Measurements from ENCODE around the gene FAS.

Gene FAS

DNA sequence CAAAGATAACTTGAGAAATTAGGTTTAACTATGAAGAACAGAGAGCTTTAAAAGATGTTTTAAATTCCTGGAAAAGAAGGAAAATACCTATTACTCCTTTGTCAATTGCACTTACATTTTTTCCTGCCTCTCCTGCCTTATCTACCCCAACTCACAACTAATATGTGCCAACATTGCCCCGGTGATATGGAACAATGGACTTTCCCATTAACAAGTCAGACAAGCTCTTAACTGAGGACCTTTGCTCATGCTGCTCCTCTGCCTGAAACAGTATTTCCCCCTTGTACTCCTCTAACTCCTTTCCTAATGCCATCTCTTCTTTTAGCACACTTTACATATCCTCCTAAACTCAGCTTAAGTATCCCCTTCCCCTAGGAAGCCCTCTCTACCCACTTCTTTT lies 33.2 kb upstream of the FAS start:
- H3K4me3 ChIP-seq (ENCODE audit: low read depth, low read length), result no peak overlapping the region
- H3K9me3 ChIP-seq, result no peaks in the 10 kb centered on the region
- DNase-seq, result no peak
- H3K36me3 ChIP-seq, result no peaks in the 10 kb centered on the region
- no peak for TF ChIP-seq CTCF (IDR thresholded peaks at IDR 0.05; ENCODE audit: low read depth, low read length)
- H3K4me1 ChIP-seq, result peaks cover 7% of the 10 kb centered on the region
- H3K27me3 ChIP-seq, result no peaks in the 10 kb centered on the region

GRCh38 chr10:88958721-88959120 lies 31.9 kb upstream of the FAS start:
- no peak for TF ChIP-seq CTCF (IDR thresholded peaks at IDR 0.05; ENCODE audit: low read depth, low read length)
- Histone ChIP-seq H3K36me3 (no peaks in the 10 kb centered on the region), H3K9me3 (no peaks in the 10 kb centered on the region), H3K4me3 (ENCODE audit: low read depth, low read length) (no peak overlapping the region), H3K27me3 (no peaks in the 10 kb centered on the region), H3K4me1 (no peaks in the 10 kb centered on the region)
- no peak for DNase-seq

- TF ChIP-seq CTCF (IDR thresholded peaks at IDR 0.05; ENCODE audit: low read depth, low read length), result no peak
- Histone ChIP-seq H3K4me1 (no peaks in the 10 kb centered on the region), H3K9me3 (no peaks in the 10 kb centered on the region), H3K4me3 (ENCODE audit: low read depth, low read length) (no peak overlapping the region), H3K36me3 (no peaks in the 10 kb centered on the region), H3K27me3 (no peaks in the 10 kb centered on the region)
- no peak for DNase-seq
These were observed 29.8 kb upstream of the FAS start for GRCh38 chr10:88960802-88961201.

DNA sequence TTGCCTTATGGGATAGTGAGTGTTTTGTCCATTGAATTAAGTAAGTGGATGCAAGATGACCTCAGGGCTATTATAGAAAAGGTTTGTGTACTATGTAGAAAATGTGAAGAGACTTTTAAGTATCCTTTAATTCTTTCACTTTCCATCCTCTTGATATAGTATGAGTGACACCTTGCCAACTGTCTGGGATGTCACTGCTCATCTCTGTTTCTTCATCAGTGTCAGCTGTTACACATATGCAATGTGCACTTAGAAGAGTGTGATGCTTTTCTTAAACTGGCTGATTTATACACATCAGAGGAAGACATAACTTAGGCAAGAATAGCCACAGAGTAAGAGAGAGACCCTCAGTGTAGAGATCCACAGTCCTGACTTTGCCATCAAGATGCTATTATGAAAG lies 29.3 kb upstream of the FAS start:
- H3K27me3 ChIP-seq, result no peaks in the 10 kb centered on the region
- no peaks in the 10 kb centered on the region for H3K4me1 ChIP-seq
- no peaks in the 10 kb centered on the region for H3K9me3 ChIP-seq
- H3K36me3 ChIP-seq, result no peaks in the 10 kb centered on the region
- no peak for DNase-seq
- no peak for TF ChIP-seq CTCF (IDR thresholded peaks at IDR 0.05; ENCODE audit: low read depth, low read length)
- H3K4me3 ChIP-seq (ENCODE audit: low read depth, low read length), result no peak overlapping the region

DNA sequence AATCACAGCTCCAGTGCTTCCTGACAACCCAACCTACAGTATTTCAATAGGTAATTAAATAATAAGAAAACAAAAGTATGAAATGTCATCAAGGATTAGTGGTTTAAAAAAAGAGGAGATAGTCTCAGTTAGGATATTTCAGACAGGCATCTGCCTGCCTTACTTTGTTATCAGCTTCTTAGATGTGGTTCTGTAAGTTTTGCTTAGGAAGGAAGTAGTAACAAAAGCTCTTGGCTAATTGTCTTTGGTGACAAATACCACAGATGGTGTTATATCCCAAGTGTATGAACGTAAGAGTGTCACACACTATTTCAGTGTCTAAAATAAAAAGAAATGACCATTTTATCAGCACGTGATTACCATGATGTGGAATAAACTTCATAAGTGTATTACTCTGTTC lies 28.3 kb upstream of the FAS start:
- H3K4me3 ChIP-seq (ENCODE audit: low read depth, low read length), result no peak overlapping the region
- H3K27me3 ChIP-seq, result no peaks in the 10 kb centered on the region
- H3K9me3 ChIP-seq, result no peaks in the 10 kb centered on the region
- no peak for TF ChIP-seq CTCF (IDR thresholded peaks at IDR 0.05; ENCODE audit: low read depth, low read length)
- DNase-seq, result no peak
- no peaks in the 10 kb centered on the region for H3K4me1 ChIP-seq
- H3K36me3 ChIP-seq, result no peaks in the 10 kb centered on the region

DNA sequence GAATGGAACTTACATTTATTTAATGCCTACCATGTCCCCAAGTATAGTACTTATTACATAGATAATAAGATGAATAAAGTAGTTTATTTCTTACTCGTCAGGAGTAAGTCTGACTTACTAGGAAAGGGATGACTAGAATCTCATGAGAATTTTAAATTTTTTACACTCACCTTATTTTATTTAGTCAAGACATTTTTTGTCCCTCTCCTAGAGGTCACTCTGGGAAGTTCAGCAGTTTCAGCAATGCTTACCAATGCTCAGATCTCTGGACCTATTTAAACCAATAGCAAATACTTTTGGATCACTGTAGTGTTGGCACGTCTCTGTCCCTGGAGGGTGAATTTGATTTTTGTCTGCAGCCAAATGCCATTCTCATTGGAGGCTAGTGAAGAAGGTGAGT lies 27.3 kb upstream of the FAS start:
- no peak for DNase-seq
- Histone ChIP-seq H3K4me1 (no peaks in the 10 kb centered on the region), H3K27me3 (no peaks in the 10 kb centered on the region), H3K4me3 (ENCODE audit: low read depth, low read length) (no peak overlapping the region), H3K36me3 (no peaks in the 10 kb centered on the region), H3K9me3 (no peaks in the 10 kb centered on the region)
- TF ChIP-seq CTCF (IDR thresholded peaks at IDR 0.05; ENCODE audit: low read depth, low read length), result no peak
